GM19238 (cell line): Measurements from ENCODE around the gene DNAAF1.
"Not testable (repeated sequence)": the region's sequence is repeated elsewhere in the genome, so short reads cannot be mapped to it uniquely, and the experiment has no call there.

ENCODE experiments used
- DNase-seq: peaks from one replicate; pipeline ENCODE4 v3.0.0; 2011; ENCODE audit warnings: low spot score; ENCODE audit not compliant: insufficient read length

DNAAF1 gene

DNA sequence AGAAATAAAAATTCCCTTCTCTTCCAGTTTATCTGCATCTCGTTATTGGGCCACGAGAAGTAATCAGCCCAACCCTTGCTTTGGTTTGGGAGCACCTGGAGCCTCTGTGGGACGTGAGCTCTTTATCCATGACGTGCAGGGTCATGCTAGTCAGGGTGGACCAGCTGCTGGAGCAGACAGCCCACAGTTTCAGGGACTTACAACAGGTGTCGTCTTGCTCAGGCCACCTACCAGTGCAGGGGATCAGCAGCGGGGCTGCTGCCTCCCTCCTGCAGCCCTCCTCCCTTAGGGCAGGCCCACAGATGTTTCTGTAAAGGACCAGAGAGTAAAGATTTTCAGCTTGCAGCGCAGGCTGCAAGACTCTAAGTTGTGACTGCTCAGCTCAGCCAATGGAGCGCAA, 62.8 kb downstream of the DNAAF1 start:
- no peak for DNase-seq

DNA sequence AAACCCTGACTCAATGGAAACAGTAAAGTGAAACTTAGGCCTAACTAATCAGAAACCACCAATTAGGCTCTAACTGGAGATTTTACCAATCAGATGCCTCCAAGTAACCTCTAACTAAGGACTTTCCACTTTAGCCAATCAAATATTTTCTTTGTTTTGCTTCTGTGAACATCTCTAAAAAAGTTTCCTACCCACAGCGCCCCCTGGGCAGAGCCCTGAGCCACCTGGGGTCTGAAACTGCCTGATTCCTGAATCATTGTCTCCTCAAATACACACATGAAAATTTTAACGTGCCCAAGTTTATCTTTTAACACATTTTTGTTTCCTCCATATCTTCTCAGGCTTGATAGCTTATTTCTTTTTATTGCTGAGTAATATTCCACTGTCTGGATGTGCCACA, 64.9 kb downstream of the DNAAF1 start:
- DNase-seq, result no peak

DNA sequence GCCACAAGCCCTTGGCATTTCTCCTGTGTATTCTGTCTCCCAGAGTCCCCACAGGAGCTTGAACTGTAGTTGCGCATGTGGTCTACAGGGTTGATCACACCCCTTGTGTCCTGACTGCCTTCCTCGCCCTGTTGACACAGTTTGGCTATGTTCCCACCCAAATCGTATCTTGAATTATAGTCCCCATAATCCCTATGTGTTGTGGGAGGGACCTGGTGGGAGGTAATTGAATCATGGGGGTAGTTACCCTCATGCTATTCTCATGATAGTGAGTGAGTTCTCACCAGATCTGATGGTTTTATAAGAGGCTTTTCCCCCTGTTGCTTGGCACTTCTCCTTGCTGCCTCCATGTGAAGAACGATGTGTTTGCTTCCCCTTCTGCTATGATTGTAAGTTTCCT, 67.0 kb downstream of the DNAAF1 start:
- DNase-seq, result no peak

DNA sequence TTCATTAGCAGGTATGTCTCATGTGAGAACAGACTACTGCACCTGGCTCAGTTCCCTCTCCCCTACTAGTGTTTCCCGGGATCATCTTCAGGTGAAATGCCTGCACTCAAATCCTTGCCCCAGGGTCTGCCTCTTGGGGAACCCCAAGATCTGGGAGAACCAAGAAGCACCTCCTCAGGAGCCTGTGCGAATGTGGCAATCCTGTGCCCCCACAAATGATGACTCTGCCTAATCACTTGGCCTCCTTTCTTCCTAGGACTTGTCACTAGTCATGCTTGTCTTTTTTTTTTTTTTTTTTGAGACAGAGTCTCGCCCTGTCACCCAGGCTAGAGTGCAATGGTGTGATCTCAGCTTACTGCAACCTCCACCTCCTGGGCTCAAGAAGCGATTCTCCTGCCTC, 67.5 kb downstream of the DNAAF1 start:
- DNase-seq, result no peak

DNA sequence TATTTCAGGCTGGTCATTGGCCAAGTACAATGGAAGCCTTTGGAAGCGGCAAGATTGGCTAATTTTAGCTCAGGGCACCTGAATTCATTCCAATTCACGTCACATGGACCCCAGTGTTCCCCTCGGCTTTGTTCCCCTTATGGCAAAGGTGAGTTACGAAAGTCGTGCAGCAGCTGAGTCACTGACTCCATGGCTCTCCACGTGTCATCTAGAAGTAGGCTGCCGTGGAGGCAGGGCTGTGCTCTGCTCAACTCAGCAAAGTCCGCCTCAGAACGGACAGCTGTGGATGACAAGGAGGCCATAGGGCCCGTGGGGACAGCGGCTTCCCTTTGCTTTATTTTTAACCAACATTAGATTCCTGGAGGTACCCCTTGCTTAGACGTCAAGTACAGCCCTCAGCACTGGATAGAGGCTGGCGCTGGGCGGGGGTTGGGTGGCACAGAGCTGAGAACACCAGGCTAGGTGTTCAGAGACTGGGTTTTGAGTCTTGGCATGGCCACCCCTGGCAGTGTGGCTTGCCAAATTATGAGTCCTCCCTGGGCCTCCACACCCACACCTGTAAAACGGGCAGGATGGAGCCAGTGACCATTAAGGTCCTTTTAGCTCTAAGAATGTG, 69.5 kb downstream of the DNAAF1 start:
- no peak for DNase-seq

DNA sequence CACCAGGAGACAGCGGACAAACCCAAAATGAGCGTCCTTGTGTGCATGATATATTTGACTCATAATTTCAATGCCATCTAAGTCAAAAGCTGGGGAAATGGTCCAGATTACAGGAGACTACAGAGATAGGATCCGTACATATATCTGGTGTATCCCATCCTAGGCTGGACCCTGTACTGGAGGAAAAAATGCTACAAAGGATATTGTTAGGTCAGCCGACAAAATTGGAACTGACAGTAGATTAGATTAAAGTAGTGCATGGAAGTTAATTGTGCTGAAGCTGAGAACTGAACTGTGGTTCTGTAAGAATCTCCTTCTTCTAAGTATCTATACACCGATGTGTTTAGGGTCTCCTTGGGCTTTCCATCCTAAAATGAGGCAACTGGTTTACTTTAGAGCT, 70.4 kb downstream of the DNAAF1 start:
- DNase-seq, result no peak

DNA sequence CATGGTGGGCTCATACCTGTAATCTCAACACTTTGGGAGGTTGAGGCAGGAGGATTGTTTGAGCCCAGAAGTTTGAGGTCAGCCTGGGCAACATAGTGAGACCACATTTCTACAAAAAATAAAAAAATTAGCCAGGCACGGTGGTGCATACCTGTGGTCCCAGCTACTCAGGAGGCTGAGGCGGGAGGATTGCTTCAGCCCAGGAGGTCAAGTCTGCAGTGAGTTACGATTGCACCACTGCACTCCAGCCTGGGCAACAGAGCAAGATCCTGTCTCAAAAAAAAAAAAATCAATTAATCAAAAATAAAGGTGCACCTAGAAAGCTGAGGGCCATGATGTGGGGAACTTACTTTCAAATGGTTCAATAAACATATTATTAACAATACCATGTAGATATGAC, 71.0 kb downstream of the DNAAF1 start:
- not testable (repeated sequence) for DNase-seq

DNA sequence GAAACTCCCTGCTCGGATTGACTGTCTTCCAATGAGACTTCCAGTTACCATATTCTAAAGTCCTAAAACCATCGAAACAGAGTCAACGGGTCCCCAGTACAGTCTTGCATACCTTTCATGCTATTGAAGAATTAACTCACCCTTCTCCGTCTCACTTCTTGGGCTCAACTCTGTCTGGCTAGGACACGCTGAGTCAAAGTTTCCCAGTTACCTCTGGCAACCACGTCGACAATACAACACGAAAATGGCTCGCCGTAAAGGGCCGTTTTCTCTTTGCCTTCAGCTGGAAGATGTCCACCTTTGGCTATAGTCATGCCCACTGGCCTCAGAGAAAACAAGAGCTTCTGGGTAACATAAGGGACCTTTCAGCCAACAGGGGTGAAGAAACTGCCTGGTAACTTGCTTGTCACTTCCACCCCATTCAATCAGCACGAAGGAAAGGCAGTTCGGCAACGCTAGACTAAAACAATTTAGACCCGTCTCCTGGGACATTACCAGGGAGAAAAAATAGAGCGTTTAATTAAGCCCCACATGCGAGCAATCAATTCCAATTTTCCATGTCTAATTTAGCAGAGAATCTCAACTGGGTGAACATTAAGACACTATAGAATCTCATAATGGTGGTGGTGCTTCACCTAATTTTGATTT, 73.2 kb downstream of the DNAAF1 start:
- DNase-seq, result no peak

DNA sequence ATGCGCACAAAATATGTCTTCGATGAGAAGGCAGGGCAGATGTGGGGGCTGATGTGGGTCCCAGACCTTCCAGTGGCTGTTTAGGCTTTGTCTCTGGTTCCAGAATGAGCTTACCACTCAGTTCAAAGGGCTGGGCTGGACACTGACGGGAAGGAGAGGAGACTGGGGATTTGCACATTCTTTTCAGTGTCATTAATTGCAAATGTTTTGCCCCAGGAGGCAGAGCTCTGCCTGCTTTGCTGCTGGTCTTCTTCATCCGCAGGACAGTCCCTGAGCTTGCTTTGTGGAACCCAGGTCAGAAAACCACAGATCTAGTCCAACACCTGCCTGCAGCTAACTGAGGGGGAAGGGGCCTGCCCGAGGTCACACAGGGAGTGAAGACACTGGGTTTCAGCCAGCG, 73.8 kb downstream of the DNAAF1 start:
- DNase-seq, result no peak

DNA sequence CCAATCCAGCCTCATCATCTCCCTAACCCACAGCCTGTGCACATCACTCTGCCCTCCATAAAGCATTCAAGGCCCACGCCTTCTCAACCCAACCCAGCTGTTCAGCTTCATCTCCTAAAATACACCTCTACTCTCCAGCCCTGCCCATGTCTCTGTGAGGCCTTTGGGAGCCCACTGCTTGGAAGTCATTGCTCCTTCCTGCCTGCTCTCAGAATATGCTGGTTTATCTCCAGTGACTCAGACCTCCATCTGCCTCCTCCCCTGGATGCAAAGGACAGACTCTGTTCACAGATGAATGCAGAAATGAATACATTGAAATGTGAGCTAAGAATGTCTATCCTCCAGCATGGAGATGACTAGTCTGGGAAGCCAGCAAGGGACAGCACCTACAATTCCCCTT, 75.7 kb downstream of the DNAAF1 start:
- DNase-seq, result no peak

DNA sequence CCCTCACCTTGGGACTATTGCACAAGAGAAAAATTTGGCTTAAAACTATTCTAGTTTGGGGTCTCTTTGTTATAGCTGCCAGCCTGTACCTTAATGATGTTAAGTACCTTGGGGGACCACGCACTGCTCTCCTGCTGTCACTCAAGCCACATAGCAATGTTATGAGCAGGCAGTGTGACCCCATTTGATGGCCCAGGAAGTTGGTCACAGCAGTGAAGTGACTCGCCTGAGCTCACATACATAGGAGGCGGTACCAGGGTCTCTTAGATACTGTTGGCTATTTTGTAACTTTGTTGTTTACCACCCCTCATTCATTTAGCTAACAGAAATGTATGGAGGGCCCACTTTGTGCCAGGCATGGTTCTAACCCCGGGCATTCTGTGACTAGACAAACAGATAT, 78.3 kb downstream of the DNAAF1 start:
- DNase-seq, result no peak

DNA sequence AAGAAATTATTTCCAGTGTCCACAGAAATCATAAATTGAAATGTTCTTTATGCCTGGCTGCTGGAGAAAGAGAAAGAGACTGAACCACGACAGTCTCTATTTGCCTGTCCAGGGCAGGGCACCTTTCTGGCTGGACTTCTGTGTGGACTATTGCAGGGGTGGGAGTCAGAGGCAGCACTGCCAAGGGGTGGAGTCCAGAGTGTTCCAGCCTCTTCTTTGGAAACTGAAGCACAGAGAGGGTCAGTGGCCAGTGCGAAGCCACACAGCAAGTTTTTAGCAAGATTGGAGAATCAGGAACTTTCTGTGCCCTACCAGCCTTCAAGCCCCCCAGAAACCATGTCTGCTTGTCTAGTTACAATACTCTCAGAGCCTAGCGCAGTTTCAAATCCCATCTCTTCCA, 79.4 kb downstream of the DNAAF1 start:
- DNase-seq, result no peak

DNA sequence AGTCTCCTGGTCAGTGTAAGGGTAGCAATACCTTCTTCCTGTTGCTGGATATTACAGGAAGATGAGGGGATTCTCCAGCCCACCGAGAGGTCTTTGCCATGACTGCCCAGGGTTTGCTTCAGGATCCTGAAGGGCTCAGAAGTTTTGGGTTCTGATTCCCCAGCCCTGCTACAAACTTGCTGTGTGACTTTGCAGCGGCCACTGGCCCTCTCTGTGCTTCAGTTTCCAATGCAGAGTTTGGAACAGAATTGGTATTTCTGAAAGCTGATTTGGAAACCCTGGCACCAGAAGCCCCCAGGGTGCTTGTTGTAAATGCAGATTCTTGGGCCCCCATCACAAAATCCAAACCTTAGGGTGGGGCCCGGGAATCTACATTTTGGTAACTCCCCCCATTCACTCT, 80.0 kb downstream of the DNAAF1 start:
- no peak for DNase-seq

DNA sequence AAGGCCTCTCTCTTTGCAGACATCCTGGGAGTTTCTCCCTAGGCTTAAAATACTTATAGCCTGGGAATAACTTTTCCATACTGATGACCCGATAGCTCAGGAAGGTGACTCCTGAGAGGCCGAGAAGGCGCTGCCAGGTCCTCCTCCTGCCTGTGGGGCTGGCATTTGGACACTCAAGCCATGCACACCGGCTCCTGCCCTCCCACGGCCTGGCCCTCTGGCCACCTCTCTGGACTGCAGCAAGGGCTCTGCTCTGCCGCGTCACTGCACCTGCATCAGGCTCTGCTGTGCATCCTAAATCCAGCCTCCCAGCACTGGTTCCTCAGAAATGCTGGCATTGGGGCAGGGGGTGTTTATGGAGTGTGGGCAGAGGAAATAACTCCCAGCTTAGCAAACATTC, 80.5 kb downstream of the DNAAF1 start:
- no peak for DNase-seq

DNA sequence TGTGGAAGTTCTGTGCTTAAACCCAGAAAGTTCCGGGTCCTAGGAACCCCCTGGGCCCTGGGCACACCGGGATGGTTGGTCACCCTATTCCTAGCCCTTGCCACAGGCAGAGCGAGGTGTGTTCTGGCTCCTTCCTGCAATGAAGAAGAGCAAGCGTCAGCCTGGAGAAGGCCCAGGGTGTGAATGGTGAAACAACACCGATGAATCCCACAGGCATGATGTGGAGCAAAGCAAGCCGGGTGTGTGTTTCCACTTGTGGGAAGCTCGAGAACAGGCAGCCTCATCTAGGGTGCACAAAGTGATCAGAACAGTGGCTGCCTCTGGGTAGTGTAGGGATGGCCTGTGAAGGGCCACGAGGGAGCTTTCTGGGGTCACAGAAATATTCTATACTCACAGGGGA, 80.9 kb downstream of the DNAAF1 start:
- DNase-seq, result no peak
